Esophagus squamous epithelium (tissue), 5 donors: ENCODE data around the gene HPN. TPM values are rescaled to one million over a fixed set of nuclear protein-coding genes. Genes with fewer than 3 reads are reported as not detected.

Source experiments
- DNase-seq: peaks from one replicate; lab custom pipeline; 2025; lab: John Stamatoyannopoulos, UW
- H3K27ac ChIP-seq, 4 donors: fragments of 200-600 bp; sonication (generic); one replicate each; pipeline ENCODE4 v1.5.1; 2016 to 2019; ENCODE audit warnings: mild to moderate bottlenecking in 1 of 4
- H3K27me3 ChIP-seq, 4 donors: fragments of 200-600 bp; sonication (generic); 1 replicate in 3 of 4; 2 replicates in 1 of 4; pipeline versions ENCODE4 v1.5.1 to v1.6.0; 2017 to 2021; ENCODE audit warnings: antibody characterized with exemption in 1 of 4
- H3K36me3 ChIP-seq, 3 donors: fragments of 200-600 bp; sonication (generic); one replicate each; pipeline ENCODE4 v1.5.1; 2016 to 2019
- H3K4me1 ChIP-seq, 3 donors: fragments of 200-600 bp; sonication (generic); one replicate each; pipeline ENCODE4 v1.5.1; 2017 to 2019
- H3K4me3 ChIP-seq, 4 donors: fragments of 200-600 bp; sonication (generic); 1 replicate in 3 of 4; 2 replicates in 1 of 4; pipeline ENCODE4 v1.5.1; 2016 to 2019; ENCODE audit warnings: mild to moderate bottlenecking in 2 of 4, moderate library complexity in 1 of 4
- H3K9me3 ChIP-seq, 3 donors: fragments of 200-600 bp; sonication (generic); one replicate each; pipeline ENCODE4 v1.5.1; 2016 to 2019
- POLR2A ChIP-seq, 4 donors: fragments of 450-650 bp; IDR thresholded peaks; one replicate each; pipeline ENCODE4 v1.6.1; 2017; ENCODE audit warnings: antibody characterized with exemption in 4 of 4, mild to moderate bottlenecking in 4 of 4, moderate library complexity in 3 of 4
- WGBS, 2 donors: methylation state at CpG; one replicate each; pipeline ENCODE4 v1.1.5; 2018; 5-methylcytosine and 5-hydroxymethylcytosine counted together
- intact Hi-C: fragments of 100-400 bp; cut with DNase I; formaldehyde crosslinking; loops from one replicate; pipeline ENCODE4 v1.15.0; 2022
- total RNA-seq, 4 donors: library from RNA; depleted of rRNA; stranded (reverse); fragments of >200 nt; gene quantifications; one replicate each; pipeline ENCODE4 v1.1.0, GENCODE V29; 2016
- TF ChIP-seq, protein P1 (sequence below), 6 experiments: fragments of 450-650 bp in 4 of 6; fragments of 200-600 bp in 2 of 6; sonication (generic) in 2 of 6; IDR thresholded peaks; one replicate each; pipeline ENCODE4 v1.5.1; 2016 to 2019; ENCODE audit warnings: antibody characterized with exemption in 6 of 6, mild to moderate bottlenecking in 4 of 6, moderate library complexity in 4 of 6
- donor health status: DM: yes; HTN: yes; CAD: no.

The HPN gene
- total RNA-seq, 4 donors from 2014 or later = 0.19 to 0.47 TPM; not detected in 2

DNA sequence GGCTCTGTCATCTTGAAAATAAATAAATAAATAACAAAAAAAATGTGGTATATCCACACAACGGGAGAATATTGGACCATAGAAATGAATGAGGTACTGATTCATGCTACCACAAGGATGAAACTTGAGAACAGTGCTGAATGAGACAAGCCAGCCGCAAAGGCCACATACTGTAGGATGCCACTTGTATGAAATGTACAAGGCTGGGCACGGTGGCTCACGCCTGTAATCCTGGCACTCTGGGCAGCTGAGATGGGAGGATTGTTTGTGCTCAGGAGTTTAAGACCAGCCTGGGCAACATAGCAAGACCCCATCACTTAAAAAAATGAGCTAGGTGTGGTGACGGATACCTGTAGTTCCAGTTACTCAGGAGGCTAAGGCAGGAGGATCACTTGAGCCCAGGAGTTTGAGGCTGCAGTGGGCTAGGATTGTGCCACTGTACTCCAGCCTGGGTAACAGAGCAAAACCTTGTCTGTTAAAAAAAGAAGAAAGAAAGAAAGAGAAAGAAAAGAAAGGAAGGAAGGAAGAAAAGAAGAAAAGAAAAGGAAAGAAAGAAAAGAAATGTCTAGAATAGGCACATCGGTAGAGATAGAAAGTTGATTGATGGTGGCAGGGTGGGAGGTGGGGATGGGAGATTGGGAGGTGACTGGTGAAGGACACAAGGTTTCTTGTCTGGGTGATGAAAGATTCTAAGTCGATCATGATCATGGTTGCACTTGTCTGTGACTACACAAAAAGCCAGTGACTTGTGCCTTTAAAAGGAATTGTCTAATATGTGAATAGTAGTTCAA lies 20.3 kb downstream of the HPN start:
- Histone ChIP-seq H3K36me3 (no peaks in the 10 kb centered on the region), H3K27me3 (peaks cover 0 to 3% (median 0%) of the 10 kb centered on the region in 4 donors), H3K4me3 (no peak overlapping the region), H3K9me3 (no peaks in the 10 kb centered on the region), H3K27ac (no peak overlapping the region), H3K4me1 (peaks cover 0 to 2% (median 0%) of the 10 kb centered on the region in 3 donors)
- intact Hi-C loops = no loop called here
- WGBS, 2 donors = 73 to 77% methylated on average over 7 of the region's 7 CpGs
- no peak for DNase-seq
- TF ChIP-seq POLR2A (IDR thresholded peaks at IDR 0.05) = no peak
- TF ChIP-seq, protein P1, sequence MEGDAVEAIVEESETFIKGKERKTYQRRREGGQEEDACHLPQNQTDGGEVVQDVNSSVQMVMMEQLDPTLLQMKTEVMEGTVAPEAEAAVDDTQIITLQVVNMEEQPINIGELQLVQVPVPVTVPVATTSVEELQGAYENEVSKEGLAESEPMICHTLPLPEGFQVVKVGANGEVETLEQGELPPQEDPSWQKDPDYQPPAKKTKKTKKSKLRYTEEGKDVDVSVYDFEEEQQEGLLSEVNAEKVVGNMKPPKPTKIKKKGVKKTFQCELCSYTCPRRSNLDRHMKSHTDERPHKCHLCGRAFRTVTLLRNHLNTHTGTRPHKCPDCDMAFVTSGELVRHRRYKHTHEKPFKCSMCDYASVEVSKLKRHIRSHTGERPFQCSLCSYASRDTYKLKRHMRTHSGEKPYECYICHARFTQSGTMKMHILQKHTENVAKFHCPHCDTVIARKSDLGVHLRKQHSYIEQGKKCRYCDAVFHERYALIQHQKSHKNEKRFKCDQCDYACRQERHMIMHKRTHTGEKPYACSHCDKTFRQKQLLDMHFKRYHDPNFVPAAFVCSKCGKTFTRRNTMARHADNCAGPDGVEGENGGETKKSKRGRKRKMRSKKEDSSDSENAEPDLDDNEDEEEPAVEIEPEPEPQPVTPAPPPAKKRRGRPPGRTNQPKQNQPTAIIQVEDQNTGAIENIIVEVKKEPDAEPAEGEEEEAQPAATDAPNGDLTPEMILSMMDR (IDR thresholded peaks at IDR 0.05) = no peak

DNA sequence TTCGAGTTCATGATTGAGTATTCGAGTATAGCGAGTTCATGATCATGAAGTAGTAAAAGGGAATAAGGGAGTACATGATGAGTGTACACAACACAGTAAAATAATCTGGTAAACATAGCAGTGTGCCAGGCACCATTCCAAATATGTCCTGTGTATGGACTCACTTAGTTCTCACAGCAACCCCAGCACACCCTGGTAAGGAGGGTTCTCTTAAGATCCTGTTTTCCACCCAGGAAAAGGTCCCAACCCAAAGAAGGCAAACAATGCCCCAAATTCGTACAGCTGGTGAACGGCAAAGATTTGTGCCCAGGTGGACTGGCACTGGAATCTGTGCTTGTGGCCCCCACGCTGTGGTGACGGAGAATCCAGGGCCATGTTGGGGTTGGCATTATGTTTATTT lies 21.4 kb downstream of the HPN start:
- intact Hi-C loops = no loop called here
- no peak for TF ChIP-seq POLR2A (IDR thresholded peaks at IDR 0.05)
- TF ChIP-seq, protein P1 (IDR thresholded peaks at IDR 0.05) = no peak

DNA sequence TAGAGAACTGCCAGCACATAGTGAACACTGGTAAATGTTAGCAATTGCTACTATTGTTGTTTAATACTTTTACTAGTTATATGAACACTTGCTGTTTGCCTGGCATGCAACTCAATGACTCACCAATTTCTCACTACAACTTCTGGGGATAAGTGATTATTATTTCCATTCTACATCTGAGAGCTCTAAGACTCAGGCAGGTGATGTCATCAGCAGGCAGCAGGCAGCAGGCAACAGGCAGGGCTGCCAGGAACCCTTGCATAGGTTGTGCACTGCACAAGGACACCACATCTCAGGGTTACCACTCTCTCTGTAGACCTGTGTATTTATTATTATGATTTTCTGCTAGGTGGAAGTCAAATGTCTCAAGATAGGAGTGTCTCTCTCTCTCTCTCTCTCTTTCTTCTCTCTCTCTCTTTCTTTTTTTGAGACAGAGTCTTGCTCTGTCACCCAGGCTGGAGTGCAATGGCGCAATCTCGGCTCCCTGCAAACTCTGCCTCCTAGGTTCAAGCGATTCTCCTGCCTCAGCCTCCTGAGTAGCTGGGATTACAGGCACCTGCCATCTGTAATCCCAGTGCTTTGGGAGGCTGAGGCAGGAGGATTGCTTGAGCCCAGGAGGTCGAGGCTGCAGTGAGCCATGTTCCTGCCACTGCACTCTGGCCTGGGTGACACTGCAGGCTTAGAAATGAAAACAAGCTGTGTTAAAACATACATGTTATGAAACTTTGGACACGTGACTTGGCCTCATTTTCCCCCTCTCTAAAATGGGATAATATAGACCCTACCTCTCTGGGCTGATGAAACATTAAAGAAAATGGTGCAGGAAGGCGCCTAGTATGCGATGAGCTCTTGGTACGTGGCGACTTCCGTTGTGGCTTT lies 22.7 kb downstream of the HPN start:
- no peak for DNase-seq
- Histone ChIP-seq H3K36me3 (no peaks in the 10 kb centered on the region), H3K4me3 (no peak overlapping the region), H3K27ac (no peak overlapping the region), H3K9me3 (no peaks in the 10 kb centered on the region), H3K4me1 (peaks cover 0 to 10% (median 0%) of the 10 kb centered on the region in 3 donors), H3K27me3 (no peaks in the 10 kb centered on the region)
- intact Hi-C loops = no loop called here
- WGBS, 2 donors = 67 to 71% methylated on average over 9 to 10 of the region's 10 CpGs
- no peak for TF ChIP-seq POLR2A (IDR thresholded peaks at IDR 0.05)

More for the DNA sequence above, 21.4 kb downstream of the HPN start:
- Histone ChIP-seq H3K9me3 (no peaks in the 10 kb centered on the region), H3K4me3 (no peak overlapping the region), H3K27me3 (no peaks in the 10 kb centered on the region), H3K36me3 (no peaks in the 10 kb centered on the region), H3K4me1 (peaks cover 0 to 10% (median 0%) of the 10 kb centered on the region in 3 donors), H3K27ac (no peak overlapping the region)
- WGBS, 2 donors = 80 to 82% methylated on average over 7 of the region's 7 CpGs
- DNase-seq = no peak

DNA sequence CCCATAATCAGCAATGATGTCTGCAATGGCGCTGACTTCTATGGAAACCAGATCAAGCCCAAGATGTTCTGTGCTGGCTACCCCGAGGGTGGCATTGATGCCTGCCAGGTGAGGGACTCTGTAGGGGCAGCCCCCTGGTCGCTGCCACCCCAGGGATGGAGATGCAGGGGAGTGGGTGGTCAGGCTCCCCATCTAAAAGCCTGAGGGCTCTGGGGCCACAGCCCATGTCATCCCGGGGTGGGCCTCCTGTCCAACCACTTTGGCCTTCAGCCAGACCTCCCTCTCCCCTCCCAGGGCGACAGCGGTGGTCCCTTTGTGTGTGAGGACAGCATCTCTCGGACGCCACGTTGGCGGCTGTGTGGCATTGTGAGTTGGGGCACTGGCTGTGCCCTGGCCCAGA lies 24.1 kb downstream of the HPN start:
- intact Hi-C loops = loop anchor here (5.0 kb wide), 1 partner anchor 77 kb away; the partner anchor contains the start of gene FXYD7
- no peak for DNase-seq
- Histone ChIP-seq H3K9me3 (peaks cover 0 to 8% (median 5%) of the 10 kb centered on the region in 3 donors), H3K27ac (no peak overlapping the region), H3K27me3 (no peaks in the 10 kb centered on the region), H3K4me3 (no peak overlapping the region), H3K4me1 (peaks cover 0 to 10% (median 0%) of the 10 kb centered on the region in 3 donors), H3K36me3 (no peaks in the 10 kb centered on the region)
- WGBS, 2 donors = 100% methylated on average over 4 of the region's 10 CpGs; no CpG with 5 or more reads in 1 of the 2 donors
- TF ChIP-seq, protein P1 (IDR thresholded peaks at IDR 0.05) = no peak
- TF ChIP-seq POLR2A (IDR thresholded peaks at IDR 0.05) = no peak

DNA sequence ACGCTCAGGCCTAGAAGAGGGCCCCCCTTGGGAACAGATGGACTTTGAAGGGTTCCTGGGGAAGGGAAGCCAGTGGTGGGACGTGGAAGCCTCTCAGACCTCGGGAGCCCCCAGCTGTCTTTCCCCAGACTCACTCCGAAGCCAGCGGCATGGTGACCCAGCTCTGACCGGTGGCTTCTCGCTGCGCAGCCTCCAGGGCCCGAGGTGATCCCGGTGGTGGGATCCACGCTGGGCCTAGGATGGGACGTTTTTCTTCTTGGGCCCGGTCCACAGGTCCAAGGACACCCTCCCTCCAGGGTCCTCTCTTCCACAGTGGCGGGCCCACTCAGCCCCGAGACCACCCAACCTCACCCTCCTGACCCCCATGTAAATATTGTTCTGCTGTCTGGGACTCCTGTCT lies 24.6 kb downstream of the HPN start:
- Histone ChIP-seq H3K36me3 (no peaks in the 10 kb centered on the region), H3K27ac (no peak overlapping the region), H3K4me3 (no peak overlapping the region), H3K4me1 (peaks cover 0 to 10% (median 0%) of the 10 kb centered on the region in 3 donors), H3K27me3 (no peaks in the 10 kb centered on the region), H3K9me3 (peaks cover 0 to 10% (median 7%) of the 10 kb centered on the region in 3 donors)
- intact Hi-C loops = loop anchor here (5.0 kb wide), 1 partner anchor 76 kb away; the partner anchor contains the start of gene FXYD7
- DNase-seq = no peak
- no peak for TF ChIP-seq POLR2A (IDR thresholded peaks at IDR 0.05)
- TF ChIP-seq, protein P1 (IDR thresholded peaks at IDR 0.05) = no peak
- 83 to 92% methylated on average over 6 to 15 of the region's 15 CpGs for WGBS, 2 donors
